SJSA1 (cell line): ENCODE measurements around the gene WDR46. TPM values are rescaled to one million over a fixed set of nuclear protein-coding genes. Genes with fewer than 3 reads are reported as not detected.
A peak's percentile ranks its signal among the peaks of the same experiment; 100 is the strongest.
"Not testable (repeated sequence)": the region's sequence is repeated elsewhere in the genome, so short reads cannot be mapped to it uniquely, and the experiment has no call there.

Experiments used
- DNase-seq, 2 experiments: peaks; one replicate each; pipeline ENCODE4 v3.0.0-alpha.2; 2015 to 2020; ENCODE audit warnings: low spot score in 2 of 2, low read depth in 1 of 2
- H3K27ac ChIP-seq: fragments of 250-450 bp; sonication (Bioruptor Pico); 2 replicates; pipeline ENCODE4 v1.5.1; 2020; ENCODE audit warnings: mild to moderate bottlenecking, moderate library complexity
- H3K27me3 ChIP-seq: fragments of 250-450 bp; sonication (Bioruptor Pico); replicated peaks from 2 replicates; pipeline ENCODE4 v1.5.1; 2020; ENCODE audit warnings: mild to moderate bottlenecking, moderate library complexity
- H3K36me3 ChIP-seq: fragments of 250-450 bp; sonication (Bioruptor Pico); 2 replicates; pipeline ENCODE4 v1.5.1; 2020; ENCODE audit warnings: mild to moderate bottlenecking
- H3K4me1 ChIP-seq: fragments of 250-450 bp; sonication (Bioruptor Pico); replicated peaks from 2 replicates; pipeline ENCODE4 v1.6.1; 2021; ENCODE audit warnings: mild to moderate bottlenecking
- H3K4me3 ChIP-seq: fragments of 250-450 bp; sonication (Bioruptor Pico); 2 replicates; pipeline ENCODE4 v1.5.1; 2020; ENCODE audit warnings: mild to moderate bottlenecking
- H3K9me3 ChIP-seq: fragments of 250-450 bp; sonication (Bioruptor Pico); replicated peaks from 2 replicates; pipeline ENCODE4 v1.5.1; 2020; ENCODE audit warnings: mild to moderate bottlenecking
- total RNA-seq: library from RNA; depleted of rRNA; stranded (reverse); fragments of >200 nt; shearing (Covaris generic); gene quantifications from 2 replicates; pipeline ENCODE4 v1.2.3, GENCODE V29; 2014

Gene WDR46
- total RNA-seq, 1 experiment from 2014 or later = 81.8 TPM

DNA sequence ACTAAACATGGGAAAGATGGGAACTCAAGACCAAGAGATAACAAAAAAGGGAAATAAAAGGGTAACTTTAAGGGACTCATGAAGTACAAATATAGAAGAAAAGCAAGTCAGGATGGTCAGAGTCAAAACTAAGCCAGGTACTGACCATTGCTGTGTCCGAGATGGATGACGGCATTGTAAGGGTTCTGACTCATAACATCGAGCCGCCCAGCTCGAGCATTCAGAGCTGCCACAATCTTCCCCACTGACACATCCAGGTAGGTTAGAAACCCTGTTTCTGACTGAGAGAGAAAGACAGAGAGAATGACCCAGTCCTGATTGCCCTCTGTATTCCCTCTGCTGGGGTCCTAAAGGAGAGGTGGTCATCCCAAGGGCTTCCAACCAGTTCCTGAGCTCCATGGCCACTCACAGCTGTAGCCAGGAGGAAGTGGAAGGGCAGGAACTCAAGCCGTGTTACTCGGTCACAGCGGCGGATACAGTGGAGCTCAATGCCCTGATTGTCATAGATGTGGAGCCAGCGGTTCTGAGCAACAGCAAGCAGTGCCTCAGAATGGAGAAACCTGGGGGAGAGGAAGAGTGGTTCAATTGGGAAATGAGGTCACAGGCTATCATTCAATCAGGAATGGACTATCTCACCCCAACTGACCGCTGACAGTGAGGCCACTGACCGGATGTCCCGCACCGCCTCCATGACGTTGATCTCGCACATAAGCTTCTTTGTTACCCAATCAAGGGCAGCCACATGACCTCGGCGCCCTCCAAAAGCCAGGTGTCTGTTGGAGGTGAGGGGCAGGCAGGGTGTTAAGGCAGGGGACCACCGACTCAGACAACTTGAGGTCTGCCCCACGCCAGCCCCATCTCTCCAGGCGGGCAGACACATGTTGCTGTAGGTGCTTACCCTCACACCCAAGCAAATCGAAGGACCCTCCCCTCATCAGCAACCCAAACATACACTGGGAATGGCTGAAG lies 1.8 kb downstream of the WDR46 start:
- Histone ChIP-seq H3K4me1 (peaks cover 17% of the 10 kb centered on the region), H3K36me3 (peaks cover 77% of the 10 kb centered on the region), H3K9me3 (no peaks in the 10 kb centered on the region), H3K27ac (no peak overlapping the region), H3K4me3 (no peak overlapping the region), H3K27me3 (no peaks in the 10 kb centered on the region)
- DNase-seq = no peak

DNA sequence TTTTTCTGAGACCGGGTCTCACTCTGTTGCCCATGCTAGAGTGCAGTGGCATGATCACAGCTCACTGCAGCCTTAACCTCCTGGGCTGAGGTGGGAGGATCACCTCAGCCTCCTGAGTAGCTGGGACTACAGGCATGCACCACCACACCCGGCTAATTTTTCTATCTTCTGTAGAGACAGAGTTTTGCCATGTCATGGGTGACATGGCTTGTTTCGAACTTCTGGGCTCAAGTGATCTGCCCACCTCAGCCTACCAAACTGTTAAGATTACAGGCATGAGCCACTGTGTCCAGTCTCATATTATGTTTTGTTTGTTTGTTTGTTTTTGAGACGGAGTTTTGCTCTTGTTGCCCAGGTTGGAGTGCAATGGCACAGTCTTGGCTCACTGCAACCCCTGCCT lies 3.8 kb downstream of the WDR46 start:
- H3K27ac ChIP-seq, DNase-seq, H3K9me3 ChIP-seq, H3K4me3 ChIP-seq, H3K27me3 ChIP-seq: not testable (repeated sequence)
- peaks cover 80% of the 10 kb centered on the region for H3K36me3 ChIP-seq
- peaks cover 13% of the 10 kb centered on the region for H3K4me1 ChIP-seq

DNA sequence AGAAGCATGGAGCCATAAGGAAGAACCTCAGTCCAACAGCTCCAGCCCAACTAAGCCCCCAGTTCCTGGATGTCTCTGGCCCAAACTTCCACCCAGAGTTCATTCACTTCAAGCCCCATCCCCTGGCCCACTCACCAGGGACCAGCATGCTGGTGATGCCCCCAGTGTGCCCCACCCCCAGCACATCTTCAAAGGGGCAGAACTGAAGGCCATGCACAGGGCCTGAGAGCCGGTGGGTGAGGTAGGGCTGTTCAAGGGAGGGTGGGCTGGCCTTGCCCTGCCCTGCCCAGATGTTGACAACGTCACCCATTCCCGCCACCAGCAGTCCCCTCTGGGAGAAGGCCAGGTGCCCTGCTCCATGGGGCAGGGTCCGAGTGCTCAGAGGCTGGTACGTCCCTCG lies 8.5 kb downstream of the WDR46 start:
- Histone ChIP-seq H3K36me3 (peaks cover 97% of the 10 kb centered on the region), H3K9me3 (no peaks in the 10 kb centered on the region)

DNA sequence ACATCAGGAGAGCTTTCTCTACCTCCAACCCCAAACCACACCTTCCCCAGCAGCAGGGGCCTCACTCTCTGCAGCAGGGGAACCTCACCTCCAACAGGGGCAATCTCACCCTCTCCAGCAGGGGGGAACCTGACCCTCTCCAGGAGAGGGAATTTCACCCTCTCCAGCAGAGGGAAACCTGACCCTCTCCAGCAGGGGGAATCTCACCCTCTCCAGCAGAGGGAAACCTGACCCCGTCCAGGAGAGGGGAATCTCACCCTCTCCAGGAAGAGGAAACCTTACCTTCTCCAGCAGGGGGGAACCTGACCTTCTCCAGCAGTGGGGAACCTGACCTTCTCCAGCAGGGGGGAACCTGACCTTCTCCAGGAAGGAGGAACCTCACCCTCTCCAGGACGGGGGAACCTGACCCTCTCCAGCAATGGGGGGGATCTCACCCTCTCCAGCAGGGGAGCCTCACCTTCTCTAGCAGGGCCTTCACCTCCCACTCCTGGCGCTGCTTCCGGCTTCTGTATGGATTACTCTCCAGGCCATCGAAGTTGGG lies 9.0 kb downstream of the WDR46 start:
- H3K4me3 ChIP-seq = no peak overlapping the region
- no peak overlapping the region for H3K27ac ChIP-seq
- no peaks in the 10 kb centered on the region for H3K9me3 ChIP-seq
- DNase-seq = peak; percentile 44 to 63
- no peaks in the 10 kb centered on the region for H3K4me1 ChIP-seq
- H3K27me3 ChIP-seq = no peaks in the 10 kb centered on the region
- peaks cover 97% of the 10 kb centered on the region for H3K36me3 ChIP-seq

More for the DNA sequence above, 8.5 kb downstream of the WDR46 start:
- no peaks in the 10 kb centered on the region for H3K27me3 ChIP-seq
- DNase-seq = no peak
- no peak overlapping the region for H3K27ac ChIP-seq
- no peaks in the 10 kb centered on the region for H3K4me1 ChIP-seq
- no peak overlapping the region for H3K4me3 ChIP-seq

DNA sequence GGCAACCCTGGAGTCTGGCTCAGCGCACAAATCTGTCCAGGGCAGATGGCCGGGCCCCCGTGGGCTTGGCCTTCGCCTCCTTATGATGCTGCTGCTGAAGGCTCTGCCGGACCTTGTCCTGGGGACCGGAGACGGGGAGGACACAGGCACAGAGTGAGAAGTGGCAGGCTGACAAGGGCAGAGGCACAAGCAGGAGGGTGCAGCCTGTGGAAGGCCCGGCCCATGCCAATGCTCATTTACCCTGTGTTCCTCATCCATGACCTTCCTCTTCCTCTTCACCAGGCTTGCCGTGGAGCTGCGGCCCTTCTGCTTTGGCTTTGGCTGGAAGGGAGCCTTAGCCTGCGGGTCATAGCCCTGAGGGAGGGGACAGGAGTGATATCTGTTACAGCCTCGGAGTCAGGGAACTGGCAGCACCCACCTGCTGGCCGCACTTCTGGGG lies 9.8 kb downstream of the WDR46 start:
- H3K4me1 ChIP-seq = peaks cover 2% of the 10 kb centered on the region
- H3K27me3 ChIP-seq = no peaks in the 10 kb centered on the region
- H3K4me3 ChIP-seq = no peak overlapping the region
- no peak overlapping the region for H3K27ac ChIP-seq
- H3K9me3 ChIP-seq = no peaks in the 10 kb centered on the region
- H3K36me3 ChIP-seq = peaks cover 97% of the 10 kb centered on the region
- no peak for DNase-seq

DNA sequence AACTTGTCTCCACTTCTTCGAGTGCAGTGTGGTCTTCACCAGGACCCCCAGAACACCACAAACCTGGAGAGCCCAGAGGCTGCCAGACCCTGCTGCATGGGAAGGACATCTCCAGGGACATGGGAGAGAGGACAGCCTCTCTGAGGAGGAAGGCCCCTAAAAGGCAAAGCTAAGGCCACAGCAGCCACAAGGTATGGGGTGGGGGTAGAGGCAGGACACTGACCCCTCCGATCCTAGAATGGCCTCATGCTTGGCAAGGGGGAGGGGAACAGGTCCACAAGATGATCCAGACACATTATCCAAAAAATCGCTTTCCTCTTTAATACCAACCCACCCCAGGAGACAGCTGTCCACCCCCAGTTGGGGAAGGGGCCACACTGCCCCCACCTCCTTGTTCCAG lies 10.2 kb downstream of the WDR46 start:
- H3K27me3 ChIP-seq = no peaks in the 10 kb centered on the region
- no peaks in the 10 kb centered on the region for H3K9me3 ChIP-seq
- H3K4me1 ChIP-seq = peaks cover 7% of the 10 kb centered on the region
- no peak overlapping the region for H3K27ac ChIP-seq
- DNase-seq = no peak
- no peak overlapping the region for H3K4me3 ChIP-seq
- H3K36me3 ChIP-seq = peaks cover 99% of the 10 kb centered on the region

DNA sequence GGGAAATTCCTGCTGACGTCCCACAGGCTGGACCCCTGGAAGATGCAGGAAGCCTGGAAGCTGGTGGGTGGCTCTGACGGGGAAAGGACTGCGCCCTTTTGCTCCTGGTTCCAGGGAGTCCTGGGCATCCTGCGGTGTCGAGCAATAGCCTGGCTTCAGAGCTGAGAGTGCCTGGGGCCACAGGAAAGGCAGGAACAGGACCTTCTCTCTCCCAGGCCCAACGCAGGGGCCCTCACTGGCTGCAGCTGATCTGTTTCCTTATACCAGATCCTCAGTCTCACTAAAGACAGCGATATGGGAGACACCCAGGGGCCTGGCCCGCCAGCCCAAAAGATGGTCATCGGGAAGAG lies 10.7 kb downstream of the WDR46 start:
- H3K27me3 ChIP-seq = no peaks in the 10 kb centered on the region
- H3K36me3 ChIP-seq = peaks cover 99% of the 10 kb centered on the region
- H3K9me3 ChIP-seq = no peaks in the 10 kb centered on the region
- H3K4me1 ChIP-seq = peaks cover 11% of the 10 kb centered on the region
- DNase-seq = no peak
- H3K4me3 ChIP-seq = no peak overlapping the region
- no peak overlapping the region for H3K27ac ChIP-seq

DNA sequence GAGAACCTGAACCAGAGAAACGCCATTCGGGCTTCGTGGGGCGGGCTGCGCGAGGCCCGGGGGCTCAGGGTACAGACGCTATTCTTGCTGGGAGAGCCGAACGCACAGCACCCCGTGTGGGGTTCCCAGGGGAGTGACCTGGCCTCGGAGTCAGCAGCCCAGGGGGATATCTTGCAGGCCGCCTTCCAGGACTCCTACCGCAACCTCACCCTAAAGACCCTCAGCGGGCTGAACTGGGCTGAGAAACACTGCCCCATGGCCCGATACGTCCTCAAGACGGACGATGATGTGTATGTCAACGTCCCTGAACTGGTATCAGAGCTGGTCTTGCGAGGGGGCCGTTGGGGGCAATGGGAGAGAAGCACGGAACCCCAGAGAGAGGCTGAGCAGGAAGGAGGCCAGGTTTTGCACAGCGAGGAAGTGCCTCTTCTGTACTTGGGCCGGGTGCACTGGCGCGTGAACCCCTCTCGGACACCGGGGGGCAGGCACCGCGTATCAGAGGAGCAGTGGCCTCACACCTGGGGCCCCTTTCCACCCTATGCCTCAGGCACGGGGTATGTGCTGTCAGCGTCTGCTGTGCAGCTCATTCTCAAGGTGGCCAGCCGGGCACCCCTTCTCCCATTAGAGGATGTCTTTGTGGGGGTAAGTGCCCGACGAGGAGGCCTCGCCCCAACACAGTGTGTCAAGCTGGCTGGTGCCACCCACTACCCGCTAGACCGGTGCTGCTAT lies 11.2 kb downstream of the WDR46 start:
- H3K4me3 ChIP-seq = no peak overlapping the region
- no peaks in the 10 kb centered on the region for H3K27me3 ChIP-seq
- H3K9me3 ChIP-seq = no peaks in the 10 kb centered on the region
- peaks cover 17% of the 10 kb centered on the region for H3K4me1 ChIP-seq
- no peak overlapping the region for H3K27ac ChIP-seq
- DNase-seq = no peak
- peaks cover 99% of the 10 kb centered on the region for H3K36me3 ChIP-seq

DNA sequence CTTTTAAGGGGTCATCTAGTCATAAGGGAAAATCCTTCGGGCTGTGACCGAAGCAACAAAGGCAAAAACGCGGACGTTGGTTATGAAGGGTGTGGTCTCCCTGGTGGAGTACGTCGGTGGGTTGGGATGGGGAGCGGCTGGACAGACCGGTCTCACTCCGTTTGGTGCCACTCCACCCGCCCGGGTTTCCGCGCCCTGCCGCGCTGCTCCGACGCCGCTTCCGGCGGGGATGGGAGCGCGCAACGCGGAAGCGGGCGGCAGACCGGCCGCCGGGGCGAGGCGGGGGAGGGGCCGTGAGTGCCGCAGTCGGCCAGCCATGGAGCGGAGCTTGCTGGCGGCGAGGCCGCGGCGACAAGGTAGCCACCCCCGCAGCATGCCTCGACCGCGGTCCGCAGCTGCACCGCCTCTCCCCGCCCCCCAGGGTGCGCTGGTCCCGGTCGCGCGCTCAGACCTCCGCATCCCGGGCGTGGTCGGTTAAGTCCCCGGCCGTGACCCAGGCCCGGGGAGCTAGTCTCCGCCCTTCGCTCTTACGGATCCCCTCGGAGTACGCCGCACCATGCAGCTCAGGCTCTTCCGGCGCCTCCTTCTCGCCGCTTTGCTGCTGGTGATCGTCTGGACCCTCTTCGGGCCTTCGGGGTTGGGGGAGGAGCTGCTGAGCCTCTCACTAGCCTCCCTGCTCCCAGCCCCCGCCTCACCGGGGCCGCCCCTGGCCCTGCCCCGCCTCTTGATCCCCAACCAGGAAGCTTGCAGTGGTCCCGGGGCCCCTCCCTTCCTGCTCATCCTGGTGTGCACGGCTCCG lies 12.0 kb downstream of the WDR46 start, which contains the start of gene B3GALT4:
Gene B3GALT4, plus strand, starts transcription at position 260 of the 799 bp plus-strand sequence. Its CDS starts 297 bp downstream, at position 557.
- peaks cover 20% of the 10 kb centered on the region for H3K4me1 ChIP-seq
- no peaks in the 10 kb centered on the region for H3K27me3 ChIP-seq
- no peak within 1 kb of the TSS for H3K4me3 ChIP-seq
- peaks cover 99% of the 10 kb centered on the region for H3K36me3 ChIP-seq
- no peak for DNase-seq
- H3K9me3 ChIP-seq = no peaks in the 10 kb centered on the region
- no peak within 1 kb of the TSS for H3K27ac ChIP-seq

DNA sequence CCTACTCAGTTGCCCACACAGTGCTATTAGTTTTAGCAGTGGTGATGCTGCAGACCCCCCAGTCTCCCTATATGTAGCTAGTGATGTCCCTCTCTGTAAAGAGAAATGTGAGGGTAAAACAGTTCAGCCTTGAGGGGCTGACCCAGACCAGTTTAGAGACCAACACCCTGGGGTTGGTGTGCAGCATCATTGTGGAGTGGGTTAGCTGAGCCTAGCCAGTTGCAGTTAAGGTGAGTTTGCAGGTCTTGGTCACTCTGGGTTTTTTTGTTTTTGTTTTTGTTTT lies 12.5 kb downstream of the WDR46 start:
- no peaks in the 10 kb centered on the region for H3K27me3 ChIP-seq
- peaks cover 94% of the 10 kb centered on the region for H3K36me3 ChIP-seq
- no peak for DNase-seq
- no peak overlapping the region for H3K27ac ChIP-seq
- no peaks in the 10 kb centered on the region for H3K9me3 ChIP-seq
- peaks cover 20% of the 10 kb centered on the region for H3K4me1 ChIP-seq
- no peak overlapping the region for H3K4me3 ChIP-seq

DNA sequence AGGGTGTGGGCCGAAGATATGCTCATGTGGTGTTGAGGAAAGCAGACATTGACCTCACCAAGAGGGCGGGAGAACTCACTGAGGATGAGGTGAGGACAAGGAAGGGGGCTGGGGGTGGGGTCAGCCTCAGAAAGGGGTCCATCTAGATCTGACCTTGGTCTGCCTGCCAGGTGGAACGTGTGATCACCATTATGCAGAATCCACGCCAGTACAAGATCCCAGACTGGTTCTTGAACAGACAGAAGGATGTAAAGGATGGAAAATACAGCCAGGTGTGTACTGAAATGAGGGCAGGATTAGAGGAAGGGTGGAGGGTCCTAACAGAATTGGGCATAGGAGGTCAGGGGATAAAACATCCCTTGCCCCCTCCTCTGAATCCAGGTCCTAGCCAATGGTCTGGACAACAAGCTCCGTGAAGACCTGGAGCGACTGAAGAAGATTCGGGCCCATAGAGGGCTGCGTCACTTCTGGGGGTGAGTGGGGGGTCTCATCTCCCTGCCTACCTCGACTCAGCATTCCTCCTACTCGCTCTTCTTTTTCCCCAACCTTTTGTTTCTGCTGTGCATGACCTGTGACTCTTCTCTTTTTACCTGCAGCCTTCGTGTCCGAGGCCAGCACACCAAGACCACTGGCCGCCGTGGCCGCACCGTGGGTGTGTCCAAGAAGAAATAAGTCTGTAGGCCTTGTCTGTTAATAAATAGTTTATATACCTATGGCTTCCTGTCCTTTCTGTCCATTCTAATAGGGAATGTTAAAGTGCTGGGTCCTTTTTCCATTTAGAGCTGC lies 13.1 kb downstream of the WDR46 start:
- not testable (repeated sequence) for H3K9me3 ChIP-seq, H3K4me3 ChIP-seq, H3K27me3 ChIP-seq, DNase-seq, H3K27ac ChIP-seq
- Histone ChIP-seq H3K36me3 (peaks cover 92% of the 10 kb centered on the region), H3K4me1 (peaks cover 21% of the 10 kb centered on the region)

DNA sequence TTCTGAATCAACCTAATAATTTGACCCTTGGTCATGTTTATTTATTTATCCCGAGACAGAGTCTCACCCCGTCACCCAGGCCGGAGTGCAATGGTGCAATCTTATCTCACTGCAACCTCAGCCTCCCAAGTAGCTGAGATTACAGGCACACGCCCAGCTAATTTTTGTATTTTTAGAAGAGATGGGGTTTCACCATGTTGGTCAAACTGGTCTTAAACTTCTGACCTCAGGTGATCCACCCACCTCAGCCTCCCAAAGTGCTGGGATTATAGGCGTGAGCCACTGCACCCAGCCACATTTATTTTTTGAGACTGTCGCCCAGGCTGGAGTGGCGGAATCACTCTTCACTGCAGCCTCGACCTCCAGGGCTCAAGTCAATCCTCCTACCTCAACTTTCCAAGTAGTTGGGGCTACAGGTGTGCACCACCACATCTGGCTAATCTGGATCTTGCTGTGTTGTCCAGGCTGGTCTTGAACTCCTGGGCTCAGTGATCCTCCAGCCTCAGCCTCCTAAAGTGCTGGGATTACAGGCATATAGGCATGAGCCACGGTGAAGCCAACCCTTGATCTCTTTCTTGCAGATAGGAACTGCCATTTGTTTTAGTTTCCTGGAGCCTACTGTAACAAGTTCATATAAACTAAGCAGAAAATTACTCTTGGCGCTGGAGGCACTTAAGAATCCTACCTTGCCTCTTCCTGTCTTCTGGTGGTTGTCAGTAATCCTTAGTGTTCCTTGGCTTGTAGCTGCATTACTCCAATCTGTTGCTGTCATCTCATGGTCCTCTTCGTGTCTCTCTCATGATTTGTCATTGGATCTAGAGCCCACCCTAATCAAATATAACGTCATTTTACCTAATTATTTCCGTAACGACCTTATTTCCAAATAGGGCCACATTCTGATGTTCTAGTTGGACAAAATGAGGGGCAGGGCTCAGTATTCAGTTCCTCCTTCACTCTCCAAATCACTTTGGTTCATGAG lies 14.8 kb downstream of the WDR46 start:
- H3K4me1 ChIP-seq = peaks cover 23% of the 10 kb centered on the region
- no peak overlapping the region for H3K27ac ChIP-seq
- H3K36me3 ChIP-seq = peaks cover 78% of the 10 kb centered on the region
- no peaks in the 10 kb centered on the region for H3K9me3 ChIP-seq
- H3K4me3 ChIP-seq = no peak overlapping the region
- no peaks in the 10 kb centered on the region for H3K27me3 ChIP-seq
- DNase-seq = no peak
